KMS-11 (cell line): ENCODE results near the gene VSIR.
A peak's percentile ranks its signal among the peaks of the same experiment; 100 is the strongest.

ENCODE experiments used
- H2AFZ ChIP-seq: fragments of 200-600 bp; sonication (generic); 2 replicates; pipeline ENCODE4 v1.6.1; 2016; ENCODE audit warnings: antibody characterized with exemption, mixed run types, low read depth
- H3K27ac ChIP-seq: fragments of 200-600 bp; sonication (generic); 2 replicates; pipeline ENCODE4 v1.6.1; 2016; ENCODE audit warnings: mild to moderate bottlenecking, mixed run types
- H3K27me3 ChIP-seq: fragments of 200-600 bp; sonication (generic); 2 replicates; pipeline ENCODE4 v1.6.1; 2017; ENCODE audit warnings: mild to moderate bottlenecking, low read depth, mixed run types, moderate library complexity; ENCODE audit not compliant: insufficient read depth
- H3K36me3 ChIP-seq: fragments of 200-600 bp; sonication (generic); 2 replicates; pipeline ENCODE4 v1.6.1; 2017; ENCODE audit warnings: mild to moderate bottlenecking, mixed run types; ENCODE audit not compliant: insufficient read depth
- H3K4me1 ChIP-seq: fragments of 200-600 bp; sonication (generic); 2 replicates; pipeline ENCODE4 v1.6.1; 2016; ENCODE audit warnings: mild to moderate bottlenecking, low read depth, mixed run types; ENCODE audit not compliant: poor library complexity, severe bottlenecking
- H3K4me2 ChIP-seq: fragments of 200-600 bp; sonication (generic); 2 replicates; pipeline ENCODE4 v1.7.0; 2016; ENCODE audit warnings: mild to moderate bottlenecking, mixed run types
- H3K4me3 ChIP-seq: fragments of 200-600 bp; sonication (generic); IDR thresholded peaks from 2 replicates; pipeline ENCODE4 v1.6.1; 2017; ENCODE audit warnings: low read depth, low read length, mixed read lengths; ENCODE audit not compliant: insufficient read depth
- H3K79me2 ChIP-seq: fragments of 200-600 bp; sonication (generic); 2 replicates; pipeline ENCODE4 v1.6.1; 2016; ENCODE audit warnings: low read depth, mixed run types; ENCODE audit not compliant: insufficient read depth
- H3K9ac ChIP-seq: fragments of 200-600 bp; sonication (generic); 2 replicates; pipeline ENCODE4 v1.6.1; 2016; ENCODE audit warnings: mild to moderate bottlenecking, mixed run types
- H4K20me1 ChIP-seq: fragments of 200-600 bp; sonication (generic); 2 replicates; pipeline ENCODE4 v1.6.1; 2016; ENCODE audit warnings: mild to moderate bottlenecking, mixed run types; ENCODE audit not compliant: insufficient read depth
- TF ChIP-seq, protein P1 (sequence below): fragments of 200-600 bp; sonication (generic); conservative IDR thresholded peaks from 2 replicates; pipeline ENCODE4 v1.6.1; 2017; ENCODE audit warnings: low read depth, mild to moderate bottlenecking, antibody characterized with exemption, low read length, moderate library complexity, mixed read lengths

The VSIR gene

GRCh38 chr10:71812016-71812912, 38.9 kb upstream of the VSIR start:
- Histone ChIP-seq H3K79me2 (no peaks in the 10 kb centered on the region), H4K20me1 (no peaks in the 10 kb centered on the region), H3K9ac (no peak overlapping the region), H3K36me3 (no peaks in the 10 kb centered on the region), H3K27me3 (no peaks in the 10 kb centered on the region), H3K27ac (no peak overlapping the region), H2AFZ (no peak overlapping the region), H3K4me2 (no peak overlapping the region), H3K4me3 (no peak overlapping the region), H3K4me1 (no peaks in the 10 kb centered on the region)
- TF ChIP-seq, protein P1, sequence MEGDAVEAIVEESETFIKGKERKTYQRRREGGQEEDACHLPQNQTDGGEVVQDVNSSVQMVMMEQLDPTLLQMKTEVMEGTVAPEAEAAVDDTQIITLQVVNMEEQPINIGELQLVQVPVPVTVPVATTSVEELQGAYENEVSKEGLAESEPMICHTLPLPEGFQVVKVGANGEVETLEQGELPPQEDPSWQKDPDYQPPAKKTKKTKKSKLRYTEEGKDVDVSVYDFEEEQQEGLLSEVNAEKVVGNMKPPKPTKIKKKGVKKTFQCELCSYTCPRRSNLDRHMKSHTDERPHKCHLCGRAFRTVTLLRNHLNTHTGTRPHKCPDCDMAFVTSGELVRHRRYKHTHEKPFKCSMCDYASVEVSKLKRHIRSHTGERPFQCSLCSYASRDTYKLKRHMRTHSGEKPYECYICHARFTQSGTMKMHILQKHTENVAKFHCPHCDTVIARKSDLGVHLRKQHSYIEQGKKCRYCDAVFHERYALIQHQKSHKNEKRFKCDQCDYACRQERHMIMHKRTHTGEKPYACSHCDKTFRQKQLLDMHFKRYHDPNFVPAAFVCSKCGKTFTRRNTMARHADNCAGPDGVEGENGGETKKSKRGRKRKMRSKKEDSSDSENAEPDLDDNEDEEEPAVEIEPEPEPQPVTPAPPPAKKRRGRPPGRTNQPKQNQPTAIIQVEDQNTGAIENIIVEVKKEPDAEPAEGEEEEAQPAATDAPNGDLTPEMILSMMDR = peak; percentile 59

DNA sequence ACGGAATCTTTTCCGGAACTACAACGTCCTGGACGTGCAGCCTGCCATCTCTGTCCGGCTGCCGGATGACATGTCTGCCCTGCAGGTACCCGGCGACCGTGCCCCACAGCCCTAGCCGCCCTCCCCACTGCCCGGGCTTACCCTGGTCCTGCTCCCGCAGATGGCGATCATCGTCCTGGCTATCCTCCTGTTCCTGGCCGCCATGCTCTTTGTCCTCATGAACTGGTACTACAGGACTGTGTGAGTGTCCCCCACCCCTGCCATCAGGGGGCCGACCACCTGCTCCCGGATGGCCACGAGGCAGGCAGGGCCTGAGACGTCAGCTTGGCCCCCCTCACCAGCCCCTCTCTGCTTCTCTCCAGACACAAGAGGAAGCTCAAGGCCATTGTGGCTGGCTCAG, 38.0 kb upstream of the VSIR start:
- Histone ChIP-seq H3K27me3 (no peaks in the 10 kb centered on the region), H3K27ac (no peak overlapping the region), H3K9ac (no peak overlapping the region), H3K36me3 (no peaks in the 10 kb centered on the region), H3K4me3 (no peak overlapping the region), H2AFZ (no peak overlapping the region), H3K79me2 (no peaks in the 10 kb centered on the region), H3K4me1 (no peaks in the 10 kb centered on the region), H4K20me1 (no peaks in the 10 kb centered on the region), H3K4me2 (no peak overlapping the region)
- TF ChIP-seq, protein P1 = no peak

- H3K27me3 ChIP-seq = 0 out of 2 replicates have a peak, but pooled peaks cover under 1% of the 10 kb centered on the region
- no peak overlapping the region for H3K4me3 ChIP-seq
- no peaks in the 10 kb centered on the region for H3K79me2 ChIP-seq
- H4K20me1 ChIP-seq = no peaks in the 10 kb centered on the region
- no peak overlapping the region for H2AFZ ChIP-seq
- H3K4me1 ChIP-seq = no peaks in the 10 kb centered on the region
- H3K4me2 ChIP-seq = no peak overlapping the region
- no peaks in the 10 kb centered on the region for H3K36me3 ChIP-seq
- no peak overlapping the region for H3K9ac ChIP-seq
- TF ChIP-seq, protein P1 = no peak
- H3K27ac ChIP-seq = no peak overlapping the region
These were observed 36.9 kb upstream of the VSIR start for GRCh38 chr10:71810048-71810750.

GRCh38 chr10:71809628-71810027, 36.3 kb upstream of the VSIR start:
- peaks cover 6% of the 10 kb centered on the region; the same call in 1 of the 2 replicates for H3K27me3 ChIP-seq
- TF ChIP-seq, protein P1 = no peak
- H3K9ac ChIP-seq = no peak overlapping the region
- H2AFZ ChIP-seq = no peak overlapping the region
- no peak overlapping the region for H3K4me3 ChIP-seq
- no peaks in the 10 kb centered on the region for H3K79me2 ChIP-seq
- H4K20me1 ChIP-seq = no peaks in the 10 kb centered on the region
- H3K4me2 ChIP-seq = no peak overlapping the region
- no peaks in the 10 kb centered on the region for H3K4me1 ChIP-seq
- H3K27ac ChIP-seq = no peak overlapping the region
- H3K36me3 ChIP-seq = no peaks in the 10 kb centered on the region
